ENCODE data around the gene DPP6. TPM values are rescaled to one million over a fixed set of nuclear protein-coding genes. Genes with fewer than 3 reads are reported as not detected.

The DPP6 gene
- total RNA-seq, 1 donor from 2014 or later = not detected

DNA sequence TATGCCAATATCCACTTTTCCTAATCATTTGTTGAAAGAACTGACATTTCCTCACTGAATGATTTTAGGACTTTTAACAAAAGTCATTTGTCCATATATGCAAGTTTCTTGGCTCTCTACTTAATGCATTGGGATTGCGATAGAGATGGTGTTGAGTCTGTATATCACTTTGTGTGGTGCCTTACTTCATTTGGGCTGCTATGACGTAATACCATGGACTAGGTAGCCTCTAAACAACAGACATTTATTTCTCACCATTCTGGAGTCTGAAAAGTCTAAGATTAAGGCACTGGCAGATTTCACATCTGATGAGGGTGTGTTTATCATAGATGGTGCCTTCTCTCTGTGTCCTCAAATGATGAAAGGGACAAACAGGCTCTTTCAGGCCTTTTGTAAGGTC is 342.6 kb downstream of the DPP6 start:
- no peak for DNase-seq (ENCODE audit: low read depth)

DNA sequence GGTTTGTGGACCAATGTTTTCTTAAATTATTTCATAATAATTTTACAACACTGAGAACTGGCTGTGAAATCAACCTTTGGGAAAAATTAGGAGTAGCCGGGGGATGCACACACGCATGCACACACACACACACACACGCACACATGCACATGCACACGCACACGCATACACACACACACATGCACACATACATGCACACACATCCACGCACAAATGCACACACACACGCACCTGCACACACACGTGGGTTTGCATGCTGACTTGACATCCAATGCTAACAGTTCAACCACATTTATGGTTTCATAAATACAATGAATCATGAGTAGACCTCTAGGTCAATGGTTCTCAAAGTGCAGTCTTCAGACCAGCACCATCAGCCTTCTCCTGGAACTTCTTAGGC is 354.1 kb downstream of the DPP6 start:
- no peak for DNase-seq (ENCODE audit: low read depth)

DNA sequence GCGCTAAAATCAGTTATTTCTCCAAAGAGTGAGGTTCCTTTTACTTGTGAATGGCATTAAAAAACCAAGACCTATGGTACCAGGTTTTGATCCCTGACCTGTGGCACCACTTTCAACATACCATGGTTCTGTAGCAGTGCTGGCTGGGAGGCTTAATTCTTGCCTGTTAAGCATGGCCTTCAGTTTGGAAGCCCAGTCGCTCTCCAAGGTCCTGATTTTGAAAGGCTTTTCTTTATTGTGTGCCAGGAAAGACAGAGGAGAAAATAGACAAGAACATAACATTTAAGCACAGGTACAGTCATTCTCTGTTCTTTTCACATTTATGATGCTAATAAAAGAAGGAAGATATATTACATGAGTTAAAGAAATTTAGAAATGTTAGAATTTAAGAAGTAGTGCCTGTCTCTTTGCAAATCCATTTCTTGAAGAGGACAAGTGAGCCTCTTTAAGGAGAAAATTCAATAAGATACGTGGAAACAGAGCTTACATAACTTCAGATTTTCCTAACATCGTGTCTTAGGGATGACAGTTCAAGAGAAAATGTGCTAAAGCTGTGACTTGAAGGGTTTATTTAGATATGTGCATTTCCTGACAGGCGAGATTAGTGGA is 357.6 kb downstream of the DPP6 start:
- DNase-seq (ENCODE audit: low read depth) = peak; percentile 38

DNA sequence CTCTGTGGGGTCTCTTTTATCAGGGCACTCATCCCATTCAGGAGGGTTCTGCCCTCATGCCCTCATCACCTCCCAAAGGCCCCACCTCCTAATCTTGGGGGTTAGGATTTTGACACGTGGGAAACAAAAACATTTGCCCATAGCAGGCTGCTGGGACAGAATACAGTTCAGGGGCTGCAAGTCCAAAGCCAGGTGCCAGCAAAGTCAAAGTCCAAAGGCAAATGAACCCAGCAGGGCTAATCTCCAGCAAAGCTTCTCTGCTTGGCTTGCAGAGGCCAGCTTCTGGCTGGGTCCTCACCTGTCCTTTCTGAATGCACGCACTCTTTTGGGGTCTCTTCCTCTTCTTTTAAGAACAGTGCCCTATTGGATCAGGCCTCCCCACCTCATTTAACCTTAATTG is 359.9 kb downstream of the DPP6 start:
- no peak for DNase-seq (ENCODE audit: low read depth)

DNA sequence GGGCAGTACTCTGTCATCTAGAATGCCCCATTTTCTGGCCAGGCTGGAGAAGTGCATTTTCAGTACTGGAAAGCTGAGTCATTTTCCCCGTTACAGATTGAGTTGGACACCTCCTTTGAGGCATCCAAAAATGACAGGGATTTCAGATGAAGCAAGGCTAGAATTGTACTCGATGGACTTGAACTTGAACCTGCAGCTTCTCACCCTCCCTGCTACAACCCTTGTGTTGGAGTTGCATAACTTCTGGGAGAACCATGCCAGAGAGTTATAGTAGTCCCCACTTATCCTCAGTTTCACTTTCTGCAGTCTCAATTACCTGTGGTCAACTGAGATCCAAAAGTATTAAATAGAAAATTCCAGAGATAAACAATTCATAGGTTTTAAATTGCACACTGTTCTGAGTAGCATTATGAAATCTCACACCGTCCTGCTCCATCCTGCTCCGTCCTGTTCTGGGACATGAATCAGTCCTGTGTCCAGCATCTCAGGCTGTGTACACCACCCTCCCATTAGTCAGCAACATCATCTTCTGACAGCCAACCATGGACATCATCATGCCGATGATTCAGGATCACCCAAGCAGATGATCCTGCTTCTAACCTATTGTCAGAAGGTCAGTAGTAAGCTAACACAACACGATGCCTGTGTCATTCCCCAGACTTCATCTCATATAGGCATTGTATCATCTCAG is 363.7 kb downstream of the DPP6 start:
- DNase-seq (ENCODE audit: low read depth) = no peak

DNA sequence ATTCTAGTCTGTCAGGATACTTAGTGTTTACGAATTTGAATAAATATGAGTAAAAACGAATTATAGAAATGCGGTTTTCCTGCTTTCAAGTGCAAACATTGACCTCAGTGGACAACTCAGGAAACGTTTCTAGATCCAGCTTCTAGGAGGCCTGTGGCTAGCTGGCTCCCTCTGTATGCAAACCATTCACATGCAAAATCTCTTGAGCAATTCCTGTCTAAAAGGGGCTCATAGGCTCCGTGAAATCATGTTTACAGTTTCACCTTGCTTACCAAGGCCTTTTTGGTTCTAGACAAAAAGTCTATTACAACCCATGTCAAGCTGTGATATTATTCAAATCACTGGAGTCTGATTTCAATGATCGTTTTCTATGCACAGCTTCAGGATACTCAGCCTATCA is 364.5 kb downstream of the DPP6 start:
- DNase-seq (ENCODE audit: low read depth) = no peak

DNA sequence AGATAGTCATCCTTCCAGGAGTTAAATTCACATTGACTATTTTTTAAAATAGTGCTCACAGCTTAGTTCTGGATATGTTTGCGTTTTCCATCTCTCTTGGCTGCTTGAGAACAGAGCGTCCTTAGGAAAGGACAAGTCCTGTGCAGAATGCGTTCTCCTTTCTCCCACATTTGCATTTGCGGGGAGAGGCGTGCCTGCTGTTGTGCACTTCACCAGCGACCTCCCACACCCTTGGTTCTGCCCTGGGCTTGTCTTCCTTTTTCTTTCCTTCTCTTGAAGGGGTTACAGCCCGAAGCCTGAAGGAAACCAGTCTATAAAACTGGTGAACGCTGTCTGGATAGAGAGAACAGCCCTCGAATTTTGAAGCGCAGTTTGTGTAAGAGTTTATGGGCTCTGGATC is 367.1 kb downstream of the DPP6 start:
- DNase-seq (ENCODE audit: low read depth) = no peak

DNA sequence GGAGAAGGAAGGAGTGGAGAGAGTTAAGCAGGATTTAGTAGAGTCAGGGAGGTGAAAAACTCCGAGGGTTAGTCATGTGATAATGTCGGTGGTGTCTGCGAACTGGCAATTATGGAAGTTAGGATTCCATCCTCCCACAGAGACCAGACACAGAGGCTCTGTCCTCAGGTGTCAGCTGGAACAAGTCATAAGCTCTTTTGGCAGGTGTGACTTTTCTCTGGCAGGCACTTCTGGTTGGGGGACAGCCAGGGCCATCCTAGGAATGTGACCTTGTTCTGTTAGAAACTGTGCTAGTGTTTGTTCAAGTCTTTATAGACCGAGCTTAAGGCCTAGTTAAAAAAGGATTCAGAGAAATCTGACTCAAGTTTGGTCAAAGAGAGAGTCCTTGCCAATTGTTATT is 371.0 kb downstream of the DPP6 start:
- no peak for DNase-seq (ENCODE audit: low read depth)

DNA sequence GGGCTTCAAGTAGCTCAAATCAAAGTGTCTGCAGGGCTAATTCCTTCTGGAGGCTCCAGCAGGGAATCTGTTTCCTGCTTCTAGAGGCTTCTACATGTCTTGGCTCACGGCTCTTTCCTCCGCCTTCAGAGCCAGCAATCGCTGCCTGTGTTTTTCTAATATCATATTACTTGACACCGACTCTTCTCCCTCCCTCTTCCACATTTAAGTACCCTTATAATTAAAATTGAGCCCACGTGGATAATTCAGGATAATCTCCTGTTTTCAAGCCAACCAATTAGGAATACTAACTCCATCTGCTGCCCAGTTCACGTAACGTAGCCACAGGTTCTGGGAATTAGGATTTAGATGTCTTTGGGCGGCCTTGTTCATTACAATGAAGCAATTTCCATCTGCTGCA is 372.2 kb downstream of the DPP6 start:
- no peak for DNase-seq (ENCODE audit: low read depth)

DNA sequence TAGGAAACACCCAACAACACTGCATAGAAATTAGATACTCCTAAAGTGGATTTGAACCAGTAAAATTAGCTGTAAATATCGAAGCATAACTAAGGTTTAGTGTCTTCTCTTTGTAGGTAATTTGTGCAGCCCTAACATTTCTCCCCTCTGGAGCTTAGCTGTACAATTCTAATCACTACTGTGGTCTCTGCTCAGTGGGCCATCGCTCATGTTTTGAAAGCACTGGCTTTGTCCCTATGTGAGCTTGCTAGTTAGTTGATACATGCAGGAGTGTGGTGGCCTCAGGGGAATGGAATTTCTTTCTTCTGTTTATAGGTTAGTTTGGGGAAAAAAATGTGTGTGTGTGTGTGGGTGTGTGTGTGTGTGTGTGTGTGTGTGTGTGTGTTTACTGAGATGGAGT is 373.1 kb downstream of the DPP6 start:
- no peak for DNase-seq (ENCODE audit: low read depth)

DNA sequence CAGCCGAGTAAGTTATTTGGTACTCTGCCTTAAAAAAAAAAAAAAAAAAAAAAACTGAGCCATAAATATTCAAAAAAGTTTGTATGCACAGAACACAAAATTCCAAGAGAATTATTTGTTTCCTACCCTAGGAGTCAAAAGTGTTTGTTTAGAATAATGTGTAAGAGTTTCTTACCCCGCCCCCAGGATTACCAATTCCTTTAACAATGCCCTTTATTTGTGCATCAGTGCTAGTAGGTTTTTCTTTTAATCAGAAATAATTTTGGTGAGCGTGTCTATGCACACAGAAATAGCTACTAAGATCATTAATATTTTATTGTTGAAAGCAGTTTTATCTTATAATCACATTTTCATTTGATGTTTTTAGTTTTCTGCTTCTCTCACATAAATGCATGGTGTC is 374.6 kb downstream of the DPP6 start:
- DNase-seq (ENCODE audit: low read depth) = no peak

DNA sequence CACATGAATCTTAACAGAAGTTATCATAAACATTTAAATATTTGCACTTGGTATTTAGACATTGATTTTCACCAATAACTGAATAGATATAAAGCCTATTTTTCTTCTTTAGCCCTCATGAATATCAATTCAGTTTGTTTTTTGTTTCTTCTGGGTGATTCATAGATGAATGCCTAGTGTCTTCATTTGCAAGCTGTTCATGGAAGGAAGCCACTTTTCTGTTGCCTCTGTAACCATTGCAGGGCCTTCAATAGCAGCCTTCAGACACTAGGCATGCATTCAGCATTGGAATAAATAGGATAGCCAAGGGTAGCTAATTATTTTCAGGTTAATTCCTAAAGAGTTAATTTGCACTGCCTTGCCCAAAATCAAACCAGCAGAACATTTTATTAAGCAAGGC is 375.3 kb downstream of the DPP6 start:
- DNase-seq (ENCODE audit: low read depth) = no peak

DNA sequence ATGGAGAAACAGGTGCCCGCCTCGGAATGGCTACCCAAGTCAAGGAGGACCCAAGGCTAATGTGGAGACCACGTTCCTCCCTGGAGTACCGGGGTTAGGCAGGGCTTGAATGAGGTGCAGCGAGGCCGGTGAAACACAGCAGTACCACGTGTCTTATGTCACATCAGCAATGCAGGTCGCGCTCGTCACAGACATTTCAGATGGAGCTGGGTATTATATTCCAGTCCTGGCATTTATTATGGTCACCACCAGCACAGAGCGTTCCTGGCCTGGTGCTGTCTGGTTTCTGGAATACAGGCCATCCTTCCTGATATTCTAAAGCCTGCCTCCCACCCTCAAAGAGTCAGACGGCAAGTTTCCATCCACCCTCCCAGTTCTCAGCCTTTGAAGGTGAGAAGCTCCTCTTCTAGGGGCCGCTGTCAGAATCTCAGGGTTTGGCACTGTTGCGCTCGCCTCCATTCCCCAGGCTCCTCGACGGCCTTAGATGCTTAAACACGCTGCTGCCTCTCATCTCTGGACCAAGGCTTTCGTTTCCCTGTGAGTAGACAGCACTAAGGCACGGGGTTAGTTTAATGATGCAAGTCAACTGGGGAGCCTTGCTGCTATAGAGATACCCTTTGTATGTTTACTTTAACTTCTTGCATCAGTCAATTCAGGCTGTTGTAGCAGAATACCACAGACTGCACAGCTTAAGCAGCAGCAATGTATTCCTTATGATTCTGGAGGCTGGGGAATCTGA is 377.6 kb downstream of the DPP6 start:
- no peak for DNase-seq (ENCODE audit: low read depth)

DNA sequence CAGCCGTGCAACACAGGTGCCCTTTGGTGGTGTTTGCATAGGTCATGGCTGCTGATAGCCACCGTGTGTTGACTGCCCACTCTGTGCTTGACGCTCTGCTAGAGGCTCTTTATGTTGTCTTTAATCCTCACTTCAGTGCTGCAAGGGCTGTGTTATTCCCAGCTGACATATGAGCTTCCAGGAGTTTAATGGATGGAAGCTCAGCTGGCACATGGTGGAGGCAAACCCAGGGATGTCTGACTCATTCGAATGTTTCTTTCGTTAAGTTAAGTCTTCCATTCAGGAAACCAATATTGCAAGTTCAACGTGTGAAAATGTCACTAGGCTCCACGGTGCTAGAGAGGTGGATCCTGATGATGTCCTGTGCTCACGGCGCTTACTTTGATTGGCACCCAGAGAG is 378.4 kb downstream of the DPP6 start:
- DNase-seq (ENCODE audit: low read depth) = no peak

DNA sequence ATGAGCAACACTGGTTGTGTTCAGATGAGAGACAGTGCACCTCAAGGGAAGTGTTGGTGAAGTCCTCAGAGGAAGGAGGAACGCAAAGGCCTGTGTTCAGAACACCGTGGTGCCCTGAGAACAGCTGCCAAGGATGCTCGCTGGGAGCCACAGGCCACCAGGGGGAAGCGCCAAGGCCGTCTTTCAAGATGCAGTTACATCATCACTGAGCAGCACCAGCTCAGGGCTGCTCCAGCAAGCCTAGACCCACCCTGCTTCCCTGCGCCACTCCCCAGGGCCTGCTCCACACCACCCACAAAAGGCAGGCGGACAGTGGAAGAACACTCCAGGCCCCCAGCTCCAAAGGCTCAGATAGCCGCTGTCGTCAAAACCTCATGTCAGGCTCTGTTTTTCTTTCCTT is 378.8 kb downstream of the DPP6 start:
- no peak for DNase-seq (ENCODE audit: low read depth)

DNA sequence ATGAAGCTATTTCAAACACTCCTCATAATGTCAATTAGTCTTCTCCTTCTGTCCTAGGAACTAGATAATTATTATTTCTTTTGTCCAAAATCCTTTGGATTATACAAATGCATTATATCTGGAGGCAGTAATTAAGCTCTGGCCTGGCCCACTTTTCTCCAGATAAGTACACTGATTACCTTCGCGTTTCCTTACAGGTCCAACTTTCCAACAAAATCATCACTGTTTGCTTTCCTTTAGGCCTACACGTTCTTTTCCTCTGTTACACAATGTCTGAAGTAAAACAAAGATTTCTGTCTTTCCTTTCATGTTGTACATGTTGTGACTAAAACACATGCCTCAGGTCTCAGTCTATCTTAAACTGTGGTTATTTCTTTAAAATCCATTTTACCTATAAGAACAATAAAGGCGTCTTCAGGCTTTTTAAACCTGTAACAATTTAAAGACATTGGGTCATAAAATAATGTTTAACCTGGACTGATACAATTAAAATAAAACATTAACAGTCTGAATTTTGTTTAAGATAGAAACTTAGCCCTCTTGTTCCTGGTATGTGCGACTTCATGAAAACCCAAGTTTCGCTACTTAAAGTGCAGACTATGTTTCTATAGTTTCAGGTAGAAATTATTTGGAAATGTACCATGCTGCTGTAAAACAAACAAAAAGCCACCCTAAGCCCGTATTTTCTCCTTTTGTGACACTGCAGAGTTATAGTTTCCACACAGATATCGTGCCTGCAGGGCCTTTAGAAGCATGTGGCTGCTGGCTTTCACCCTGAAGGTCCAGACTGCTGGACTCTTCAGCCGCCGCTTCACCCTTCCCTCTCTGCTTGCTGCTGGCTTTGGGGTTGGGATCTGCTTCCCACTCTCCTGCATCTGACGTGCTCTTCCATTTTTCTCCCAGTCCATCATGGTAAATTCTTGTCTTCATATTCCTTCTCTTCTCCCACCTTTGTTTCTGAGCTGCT is 381.7 kb downstream of the DPP6 start:
- no peak for DNase-seq (ENCODE audit: low read depth)

DNA sequence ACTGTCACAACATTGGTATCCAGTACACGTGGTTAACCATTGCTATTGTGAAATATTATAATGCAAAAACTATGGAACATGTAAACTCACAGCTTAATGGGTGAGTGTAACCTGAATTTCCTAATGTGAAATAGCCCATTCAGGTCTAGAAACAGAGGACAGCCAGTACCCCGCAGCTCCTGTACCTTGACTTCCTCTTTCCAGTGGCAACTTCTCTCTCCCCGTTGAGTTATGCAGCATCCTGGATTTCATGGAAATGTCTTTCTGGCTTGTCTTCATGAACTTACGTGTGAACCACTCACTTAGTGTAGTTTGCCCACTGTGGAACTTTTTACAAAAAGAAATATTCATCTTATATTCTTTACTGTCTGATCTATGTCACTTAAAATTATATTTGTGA is 384.4 kb downstream of the DPP6 start:
- no peak for DNase-seq (ENCODE audit: low read depth)

DNA sequence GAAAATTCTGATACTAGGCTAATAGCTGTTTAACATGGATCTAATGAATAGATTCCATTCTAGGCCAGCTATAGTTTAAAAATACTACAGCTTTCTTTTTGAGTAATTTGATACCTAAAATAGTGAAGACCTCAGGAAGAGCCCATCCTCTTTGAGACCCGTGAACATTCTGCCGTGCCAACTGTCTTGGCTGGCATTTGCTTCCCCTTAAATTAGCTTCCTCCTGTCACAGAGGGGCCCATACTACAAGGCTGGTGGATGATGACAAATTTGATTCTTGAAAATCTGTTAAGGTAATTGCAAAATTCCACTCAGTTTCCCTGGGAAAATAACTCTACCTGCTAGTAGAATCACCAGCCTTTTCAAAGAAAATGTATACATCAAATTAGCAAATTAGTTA is 385.0 kb downstream of the DPP6 start:
- DNase-seq (ENCODE audit: low read depth) = no peak

DNA sequence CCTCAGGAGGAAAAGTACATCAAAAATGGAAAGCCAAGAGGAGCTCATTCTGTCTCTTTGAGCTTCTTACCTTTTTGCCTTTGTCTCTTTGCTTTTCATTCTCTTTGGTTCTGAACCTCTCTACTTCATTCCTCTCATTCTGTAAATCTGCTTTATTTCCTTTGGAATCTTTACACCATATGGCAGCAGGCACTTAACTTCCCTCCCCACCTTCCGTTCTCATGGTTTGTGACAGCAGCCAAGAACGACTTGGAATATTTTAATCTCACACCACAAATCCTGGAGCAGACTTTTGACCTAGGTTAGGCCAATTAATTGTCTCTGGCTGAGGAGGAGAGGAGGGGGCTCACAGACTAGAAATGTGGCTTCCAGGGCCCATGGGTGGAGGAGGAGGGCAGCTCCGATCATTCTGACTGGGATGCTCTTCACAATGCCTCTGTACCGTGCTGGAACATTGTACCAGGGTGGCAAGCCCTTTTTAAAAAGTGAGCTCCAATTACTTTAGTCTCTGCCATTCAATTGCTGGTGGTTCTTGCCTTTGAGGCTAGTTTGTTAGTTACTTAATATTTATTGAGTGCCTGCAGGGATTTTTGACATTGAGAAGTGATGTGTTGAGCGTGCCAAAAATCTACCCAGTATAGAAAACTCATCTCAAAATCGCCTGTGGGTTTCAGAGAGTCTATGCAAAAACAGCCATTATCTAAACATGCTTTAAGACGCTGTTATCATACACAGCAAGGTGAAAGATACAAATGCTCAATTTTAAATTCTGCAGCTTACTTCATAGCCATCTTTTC is 386.6 kb downstream of the DPP6 start:
- DNase-seq (ENCODE audit: low read depth) = no peak

DNA sequence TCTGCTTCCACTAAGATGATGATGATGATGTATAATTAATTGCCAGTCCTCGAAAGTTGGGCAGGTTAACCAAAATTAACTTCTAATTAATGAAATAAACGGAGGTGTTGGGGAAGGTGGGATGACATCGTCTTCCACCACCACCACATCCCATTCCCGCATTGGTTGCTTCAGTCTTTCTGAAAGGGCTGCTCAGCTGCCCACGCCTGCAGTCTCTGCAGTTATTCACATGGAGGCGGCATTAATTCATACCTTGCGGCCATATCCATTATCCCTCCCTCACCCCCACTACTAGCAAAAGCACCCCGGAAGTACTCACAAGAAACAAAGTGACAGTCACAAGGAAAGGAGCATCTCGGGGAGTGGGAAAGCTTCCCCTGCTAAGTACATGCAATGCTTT is 387.9 kb downstream of the DPP6 start:
- no peak for DNase-seq (ENCODE audit: low read depth)

DNA sequence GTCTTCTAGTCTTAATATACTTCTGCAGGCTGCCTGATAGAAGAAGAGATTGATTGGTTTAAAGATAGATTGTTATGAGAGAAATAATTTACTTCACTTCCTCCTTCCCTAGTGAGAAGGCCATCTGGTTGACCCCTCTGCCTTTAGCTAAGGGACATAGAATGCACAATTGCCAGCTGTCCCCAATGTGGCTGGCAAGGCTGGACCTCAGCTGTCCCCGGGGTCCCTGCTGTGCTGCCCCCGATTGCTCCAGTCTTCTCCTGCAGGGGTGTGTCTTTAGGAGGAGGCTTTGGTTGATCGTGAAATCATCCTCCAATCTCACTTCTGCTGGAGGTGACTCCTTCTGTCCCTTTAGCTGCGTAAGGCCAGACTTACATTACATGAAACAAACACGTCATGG is 388.5 kb downstream of the DPP6 start:
- DNase-seq (ENCODE audit: low read depth) = no peak
